ENCODE results near the gene ITIH4.

Gene ITIH4

GRCh38 chr3:52829906-52830463 lies 487 bp downstream of the ITIH4 start:
- no peak for DNase-seq

- DNase-seq: no peak
Observed at GRCh38 chr3:52829482-52829881, 990 bp downstream of the ITIH4 start.

GRCh38 chr3:52827866-52828376 lies 2.6 kb downstream of the ITIH4 start:
- DNase-seq: no peak

- no peak for DNase-seq
Observed at GRCh38 chr3:52827441-52827840, 3.0 kb downstream of the ITIH4 start.

GRCh38 chr3:52824037-52824436 lies 6.4 kb downstream of the ITIH4 start:
- DNase-seq: no peak

GRCh38 chr3:52822363-52822762 lies 8.1 kb downstream of the ITIH4 start:
- no peak for DNase-seq

GRCh38 chr3:52820736-52821135 lies 9.7 kb downstream of the ITIH4 start:
- DNase-seq: no peak

GRCh38 chr3:52819936-52820335 lies 10.5 kb downstream of the ITIH4 start:
- DNase-seq: no peak

- no peak for DNase-seq
Observed at GRCh38 chr3:52817860-52818259, 12.6 kb downstream of the ITIH4 start.

- DNase-seq: no peak
Observed at GRCh38 chr3:52817221-52817620, 13.3 kb downstream of the ITIH4 start.

- no peak for DNase-seq
Observed at GRCh38 chr3:52816654-52817053, 13.8 kb downstream of the ITIH4 start.

GRCh38 chr3:52816199-52816598 lies 14.3 kb downstream of the ITIH4 start:
- DNase-seq: no peak

GRCh38 chr3:52813810-52814209 lies 16.7 kb downstream of the ITIH4 start:
- DNase-seq: no peak

GRCh38 chr3:52811452-52812011 lies 18.9 kb downstream of the ITIH4 start:
- no peak for DNase-seq

- DNase-seq: no peak
Observed at GRCh38 chr3:52810923-52811322, 19.5 kb downstream of the ITIH4 start.

- no peak for DNase-seq
Observed at GRCh38 chr3:52809662-52810377, 20.7 kb downstream of the ITIH4 start.

- DNase-seq: no peak
Observed at GRCh38 chr3:52809149-52809548, 21.3 kb downstream of the ITIH4 start.

GRCh38 chr3:52805270-52806039 lies 25.0 kb downstream of the ITIH4 start:
- DNase-seq: no peak

GRCh38 chr3:52801839-52802238 lies 28.6 kb downstream of the ITIH4 start:
- DNase-seq: no peak

- no peak for DNase-seq
Observed at GRCh38 chr3:52800079-52800478, 30.4 kb downstream of the ITIH4 start.

- DNase-seq: no peak
Observed at GRCh38 chr3:52798978-52799476, 31.4 kb downstream of the ITIH4 start.

- DNase-seq: no peak
Observed at GRCh38 chr3:52798376-52798977, 32.0 kb downstream of the ITIH4 start.

GRCh38 chr3:52796411-52796810 lies 34.1 kb downstream of the ITIH4 start:
- DNase-seq: no peak

Measured in DMS79 (cell line).